ENCODE data around the gene CDH4.

DNA sequence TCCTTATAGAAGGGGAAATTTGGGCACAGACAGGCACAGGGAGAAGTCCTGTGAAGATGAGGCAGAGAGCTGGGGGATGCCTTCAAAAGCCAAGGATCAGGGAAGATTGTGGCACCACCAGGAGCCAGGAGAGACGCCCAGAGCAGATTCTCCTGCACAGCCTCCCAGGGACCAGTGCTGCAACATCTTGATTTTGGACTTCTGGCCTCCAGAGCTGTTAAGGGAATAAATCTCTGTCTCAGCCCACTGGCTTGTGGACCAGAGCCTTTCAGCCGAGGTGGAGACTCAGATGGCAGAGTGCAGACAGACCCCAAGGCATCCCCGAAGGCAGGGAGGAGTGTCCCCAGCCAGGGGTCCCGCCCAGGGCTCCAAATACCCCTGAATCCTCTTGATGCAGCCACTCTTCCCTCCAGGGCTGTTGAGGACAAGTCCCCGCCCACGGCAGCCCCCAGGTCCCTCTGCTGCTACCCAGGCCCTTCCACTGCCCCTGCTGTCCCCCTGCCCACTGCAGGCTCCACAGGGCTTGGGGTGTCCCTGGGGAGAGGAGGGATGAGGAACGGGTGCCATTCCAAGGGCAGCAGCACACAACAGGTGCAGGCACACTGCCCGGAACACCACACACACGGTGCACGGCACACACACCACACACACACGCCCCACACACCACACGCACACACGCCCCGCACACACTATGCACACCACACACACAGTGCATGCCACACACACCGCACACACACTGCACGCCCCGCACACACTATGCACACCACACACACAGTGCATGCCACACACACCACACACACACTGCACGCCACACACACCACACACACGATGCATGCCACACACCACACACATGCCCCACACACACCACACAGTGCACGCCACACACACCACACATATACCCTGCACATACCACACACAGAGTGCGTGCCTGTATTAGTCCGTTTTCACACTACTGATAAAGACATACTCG is 502.2 kb downstream of the CDH4 start:
- TF ChIP-seq ATF4 (CRISPR knock-in tag; IDR thresholded peaks at IDR 0.05) (no peak), POLR2A (IDR thresholded peaks at IDR 0.05; ENCODE audit: insufficient read depth in 1 of 2, low read depth in 2 of 2, low read length in 2 of 2) (no peak), SIN3B (IDR thresholded peaks at IDR 0.05; ENCODE audit: low read length) (no peak), MAZ (IDR thresholded peaks at IDR 0.05; ENCODE audit: borderline replicate concordance, low read depth, low read length) (no peak), MAZ (CRISPR knock-in tag; IDR thresholded peaks at IDR 0.05; ENCODE audit: low read depth) (no peak)

Data from HepG2 (cell line).